WERI-Rb-1 (cell line): Measurements from ENCODE around the gene CENPM.

Source experiments
- DNase-seq: peaks from one replicate; pipeline ENCODE4 v3.0.0-alpha.2; 2020
- H3K27ac ChIP-seq: fragments of 250-450 bp; sonication (Bioruptor Pico); 2 replicates; pipeline ENCODE4 v1.5.1; 2020; ENCODE audit warnings: mild to moderate bottlenecking, moderate library complexity
- H3K27me3 ChIP-seq: fragments of 250-450 bp; sonication (Bioruptor Pico); 2 replicates; pipeline ENCODE4 v1.5.1; 2021; ENCODE audit warnings: mild to moderate bottlenecking, low read depth, moderate library complexity; ENCODE audit not compliant: insufficient read depth, severe bottlenecking
- H3K36me3 ChIP-seq: fragments of 250-450 bp; sonication (Bioruptor Pico); 2 replicates; pipeline ENCODE4 v1.5.1; 2020; ENCODE audit warnings: mild to moderate bottlenecking, moderate library complexity
- H3K4me3 ChIP-seq: 2 replicates; pipeline ENCODE4 v1.5.1; 2011; ENCODE audit warnings: low read depth, mild to moderate bottlenecking, control low read depth, low read length
- H3K9me3 ChIP-seq: fragments of 250-450 bp; sonication (Bioruptor Pico); 2 replicates; pipeline ENCODE4 v1.5.1; 2021; ENCODE audit warnings: mild to moderate bottlenecking, moderate library complexity; ENCODE audit not compliant: severe bottlenecking
- CTCF ChIP-seq: IDR thresholded peaks from 2 replicates; pipeline ENCODE4 v1.5.1; 2011; ENCODE audit warnings: low read depth, mild to moderate bottlenecking, control low read depth, inconsistent platforms, low read length

The CENPM gene

DNA sequence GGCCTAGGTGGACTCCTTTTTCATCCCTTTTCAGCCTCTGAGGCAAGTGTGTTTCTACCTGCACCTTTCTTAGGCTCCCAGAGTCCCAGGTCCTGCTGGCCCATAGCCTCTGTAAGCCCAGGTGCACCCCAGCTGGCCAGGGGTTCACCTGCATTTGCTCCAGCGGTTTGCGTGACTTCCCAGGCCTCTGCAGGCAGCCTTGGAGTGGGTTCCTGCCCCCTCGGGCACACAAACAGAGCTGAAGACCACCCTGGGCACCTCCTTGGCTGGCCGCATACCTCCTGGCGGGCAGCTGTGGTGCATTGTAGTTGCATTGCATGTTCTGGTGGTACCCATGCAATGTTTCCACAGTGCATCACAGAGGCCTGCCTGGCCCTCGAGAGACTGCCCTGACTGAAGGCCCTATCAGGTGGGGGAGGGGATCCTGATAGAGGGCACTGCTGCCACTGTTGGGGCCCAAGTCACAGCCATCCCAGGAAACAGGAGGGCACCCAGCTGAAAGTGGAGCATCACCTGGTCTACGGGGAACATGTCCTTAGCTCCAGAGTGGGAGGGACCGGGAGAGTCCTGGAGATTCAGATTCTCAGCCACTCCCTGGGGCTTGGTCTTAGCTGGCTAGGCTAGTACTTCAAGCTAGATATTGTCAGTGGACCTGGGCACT lies 46.2 kb downstream of the CENPM start:
- no peak for DNase-seq
- H3K36me3 ChIP-seq, result peaks cover 90% of the 10 kb centered on the region
- H3K27ac ChIP-seq, result no peak overlapping the region
- H3K4me3 ChIP-seq, result no peak overlapping the region
- TF ChIP-seq CTCF, result no peak
- no peaks in the 10 kb centered on the region for H3K27me3 ChIP-seq
- no peaks in the 10 kb centered on the region for H3K9me3 ChIP-seq

DNA sequence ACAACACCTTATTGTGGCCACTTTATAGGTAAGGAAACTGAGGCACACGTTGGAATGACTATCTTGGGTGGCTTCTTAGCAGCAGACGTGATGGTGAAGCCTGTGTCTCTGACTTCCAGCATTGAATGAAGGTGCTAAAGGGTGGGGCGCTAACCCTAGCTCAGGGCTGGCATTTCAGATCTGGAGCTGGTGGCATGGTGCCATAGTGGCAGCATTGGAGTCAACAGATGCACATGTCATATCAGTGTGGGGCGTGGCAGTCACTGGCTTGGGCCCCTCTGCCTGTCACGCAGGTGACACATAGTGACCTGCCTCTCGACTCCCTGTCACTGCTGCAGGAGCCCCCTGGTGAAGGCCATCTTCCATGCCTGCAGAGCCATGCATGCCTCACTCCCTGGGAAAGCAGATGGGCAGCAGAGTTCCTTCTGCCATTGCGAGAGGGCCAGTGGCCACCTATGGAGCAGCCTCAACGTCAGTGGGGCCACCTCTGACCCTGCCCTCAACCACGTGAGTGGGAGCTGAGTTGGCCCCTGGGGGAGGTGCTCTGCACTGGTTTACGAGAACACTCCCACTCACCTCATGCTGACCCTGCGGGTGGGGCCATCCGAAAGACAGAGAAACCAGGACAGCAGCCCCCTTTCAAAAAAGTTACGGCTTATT lies 46.8 kb downstream of the CENPM start:
- TF ChIP-seq CTCF, result no peak
- no peaks in the 10 kb centered on the region for H3K27me3 ChIP-seq
- H3K4me3 ChIP-seq, result no peak overlapping the region
- H3K9me3 ChIP-seq, result no peaks in the 10 kb centered on the region
- peaks cover 87% of the 10 kb centered on the region for H3K36me3 ChIP-seq
- no peak for DNase-seq
- no peak overlapping the region for H3K27ac ChIP-seq

GRCh38 chr22:41899110-41899509 lies 47.8 kb downstream of the CENPM start:
- Histone ChIP-seq H3K27me3 (no peaks in the 10 kb centered on the region), H3K27ac (no peak overlapping the region), H3K4me3 (no peak overlapping the region), H3K9me3 (no peaks in the 10 kb centered on the region), H3K36me3 (peaks cover 83% of the 10 kb centered on the region)
- DNase-seq, result no peak
- no peak for TF ChIP-seq CTCF

GRCh38 chr22:41898645-41899044 lies 48.3 kb downstream of the CENPM start:
- TF ChIP-seq CTCF, result no peak
- H3K36me3 ChIP-seq, result peaks cover 83% of the 10 kb centered on the region

GRCh38 chr22:41893591-41894375 lies 53.2 kb downstream of the CENPM start:
- DNase-seq, result no peak
- Histone ChIP-seq H3K36me3 (peaks cover 90% of the 10 kb centered on the region), H3K27me3 (no peaks in the 10 kb centered on the region), H3K27ac (no peak overlapping the region), H3K4me3 (no peak overlapping the region), H3K9me3 (no peaks in the 10 kb centered on the region)
- TF ChIP-seq CTCF, result no peak

More at GRCh38 chr22:41898645-41899044, 48.3 kb downstream of the CENPM start:
- Histone ChIP-seq H3K27ac (no peak overlapping the region), H3K9me3 (no peaks in the 10 kb centered on the region), H3K4me3 (no peak overlapping the region), H3K27me3 (no peaks in the 10 kb centered on the region)
- DNase-seq, result no peak
